ENCODE results near the gene MAFG.

The MAFG gene

GRCh38 chr17:81908793-81909192 is 18.7 kb downstream of the MAFG start:
- Histone ChIP-seq H3K27ac (ENCODE audit: extremely low read depth, low read depth, low read length) (no peak overlapping the region), H3K4me1 (ENCODE audit: control insufficient read depth, insufficient read depth, low read length) (peaks cover 7% of the 10 kb centered on the region), H3K9me3 (ENCODE audit: control insufficient read depth, insufficient read depth, low read depth, low read length) (no peaks in the 10 kb centered on the region), H3K36me3 (ENCODE audit: control insufficient read depth in 2 of 2, insufficient read depth in 1 of 2, low read length in 2 of 2) (peaks cover 0 to 72% of the 10 kb centered on the region in 2 experiments; a peak in 1 of 3 replicates), H3K4me3 (ENCODE audit: low read depth, low read length) (no peak overlapping the region)
- POLR2A ChIA-PET: interaction anchor here (1.1 to 1.6 kb wide), 4 partner anchors 7 to 75 kb away, joined by 3 to 4 read pairs (median 3); partner anchors contain the start of gene MCRIP1
- TF ChIP-seq MYNN (tag by site-specific recombination; IDR thresholded peaks at IDR 0.05; ENCODE audit: borderline replicate concordance): no peak
- no peak for TF ChIP-seq ZNF76 (tag by site-specific recombination; IDR thresholded peaks at IDR 0.05; ENCODE audit: borderline replicate concordance, low read depth)
- no peak for TF ChIP-seq PRDM10 (tag by site-specific recombination; IDR thresholded peaks at IDR 0.05)
- TF ChIP-seq ZNF112 (tag by site-specific recombination; IDR thresholded peaks at IDR 0.05): no peak
- no peak for TF ChIP-seq ELK4 (IDR thresholded peaks at IDR 0.05; ENCODE audit: borderline replicate concordance, low read depth, low read length)
- no peak for TF ChIP-seq ZNF354C (tag by site-specific recombination; IDR thresholded peaks at IDR 0.05; ENCODE audit: borderline replicate concordance, low read depth)
- no peak for TF ChIP-seq SETDB1 (IDR thresholded peaks at IDR 0.05; ENCODE audit: insufficient read length, low read length)
- no peak for TF ChIP-seq IKZF3 (tag by site-specific recombination; IDR thresholded peaks at IDR 0.05)
- no peak for TF ChIP-seq ZNF560 (tag by site-specific recombination; IDR thresholded peaks at IDR 0.05; ENCODE audit: borderline replicate concordance)
- TF ChIP-seq ZNF544 (tag by site-specific recombination; IDR thresholded peaks at IDR 0.05): no peak
- no peak for TF ChIP-seq PRDM2 (tag by site-specific recombination; IDR thresholded peaks at IDR 0.05; ENCODE audit: borderline replicate concordance)
- CTCF ChIA-PET: interaction anchor here (0.7 kb wide), 1 partner anchor 141 kb away, joined by 4 read pairs; no protein-coding TSS in a partner anchor
